Measurements from ENCODE around the gene CDKL1.

- TF ChIP-seq EZH2phosphoT487 (IDR thresholded peaks at IDR 0.05), result no peak
- TF ChIP-seq, protein P1, sequence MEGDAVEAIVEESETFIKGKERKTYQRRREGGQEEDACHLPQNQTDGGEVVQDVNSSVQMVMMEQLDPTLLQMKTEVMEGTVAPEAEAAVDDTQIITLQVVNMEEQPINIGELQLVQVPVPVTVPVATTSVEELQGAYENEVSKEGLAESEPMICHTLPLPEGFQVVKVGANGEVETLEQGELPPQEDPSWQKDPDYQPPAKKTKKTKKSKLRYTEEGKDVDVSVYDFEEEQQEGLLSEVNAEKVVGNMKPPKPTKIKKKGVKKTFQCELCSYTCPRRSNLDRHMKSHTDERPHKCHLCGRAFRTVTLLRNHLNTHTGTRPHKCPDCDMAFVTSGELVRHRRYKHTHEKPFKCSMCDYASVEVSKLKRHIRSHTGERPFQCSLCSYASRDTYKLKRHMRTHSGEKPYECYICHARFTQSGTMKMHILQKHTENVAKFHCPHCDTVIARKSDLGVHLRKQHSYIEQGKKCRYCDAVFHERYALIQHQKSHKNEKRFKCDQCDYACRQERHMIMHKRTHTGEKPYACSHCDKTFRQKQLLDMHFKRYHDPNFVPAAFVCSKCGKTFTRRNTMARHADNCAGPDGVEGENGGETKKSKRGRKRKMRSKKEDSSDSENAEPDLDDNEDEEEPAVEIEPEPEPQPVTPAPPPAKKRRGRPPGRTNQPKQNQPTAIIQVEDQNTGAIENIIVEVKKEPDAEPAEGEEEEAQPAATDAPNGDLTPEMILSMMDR (IDR thresholded peaks at IDR 0.05), result no peak
Measured at GRCh38 chr14:50344876-50345563, 51.7 kb downstream of the CDKL1 start.
